Iris pigment epithelial cell (primary cell): ENCODE measurements around the gene EME1.
A peak's percentile ranks its signal among the peaks of the same experiment; 100 is the strongest.
"Not testable (repeated sequence)": the region's sequence is repeated elsewhere in the genome, so short reads cannot be mapped to it uniquely, and the experiment has no call there.

Experiments
- DNase-seq: peaks from one replicate; pipeline ENCODE4 v3.0.0-alpha.2; 2011; ENCODE audit warnings: low read depth

Gene EME1

GRCh38 chr17:50394711-50395110, 21.7 kb downstream of the EME1 start:
- DNase-seq, result no peak

- DNase-seq, result peak; percentile 79
Observed at GRCh38 chr17:50396261-50397110, 23.5 kb downstream of the EME1 start.

- peak; percentile 74 for DNase-seq
Observed at GRCh38 chr17:50397111-50397918, 24.3 kb downstream of the EME1 start, which contains the start of gene LRRC59. TSS of gene LRRC59 (minus strand) at chr17:50397523. CDS start at chr17:50397317, 206 bp downstream.

GRCh38 chr17:50397919-50398285, 24.9 kb downstream of the EME1 start:
- DNase-seq, result no peak

GRCh38 chr17:50398672-50399071, 25.6 kb downstream of the EME1 start:
- DNase-seq, result not testable (repeated sequence)

GRCh38 chr17:50399591-50399990, 26.6 kb downstream of the EME1 start:
- DNase-seq, result not testable (repeated sequence)

- DNase-seq, result not testable (repeated sequence)
Observed at GRCh38 chr17:50405351-50405750, 32.3 kb downstream of the EME1 start.

- DNase-seq, result no peak
Observed at GRCh38 chr17:50406578-50406977, 33.5 kb downstream of the EME1 start.

- no peak for DNase-seq
Observed at GRCh38 chr17:50407921-50408320, 34.9 kb downstream of the EME1 start.

- DNase-seq, result no peak
Observed at GRCh38 chr17:50412188-50412732, 39.2 kb downstream of the EME1 start.

- DNase-seq, result peak; percentile 64
Observed at GRCh38 chr17:50414808-50415207, 41.8 kb downstream of the EME1 start.

- DNase-seq, result not testable (repeated sequence)
Observed at GRCh38 chr17:50419577-50419976, 46.5 kb downstream of the EME1 start.

GRCh38 chr17:50420419-50421112, 47.5 kb downstream of the EME1 start:
- peak; percentile 56 for DNase-seq

GRCh38 chr17:50421308-50422051, 48.5 kb downstream of the EME1 start:
- DNase-seq, result peak; percentile 72

GRCh38 chr17:50422738-50423137, 49.7 kb downstream of the EME1 start:
- no peak for DNase-seq

GRCh38 chr17:50423553-50424159, 50.6 kb downstream of the EME1 start:
- peak; percentile 90 for DNase-seq

- no peak for DNase-seq
Observed at GRCh38 chr17:50424246-50424995, 51.4 kb downstream of the EME1 start.

GRCh38 chr17:50424996-50425681, 52.1 kb downstream of the EME1 start:
- no peak for DNase-seq

GRCh38 chr17:50425682-50426471, 52.8 kb downstream of the EME1 start, which contains the start of gene ACSF2:
TSS of gene ACSF2 (plus strand) at chr17:50426218. CDS start at chr17:50426262, 44 bp downstream.
- peak; percentile 55 for DNase-seq
